ENCODE results near the gene ARVCF.
A peak's percentile ranks its signal among the peaks of the same experiment; 100 is the strongest.

The ARVCF gene

DNA sequence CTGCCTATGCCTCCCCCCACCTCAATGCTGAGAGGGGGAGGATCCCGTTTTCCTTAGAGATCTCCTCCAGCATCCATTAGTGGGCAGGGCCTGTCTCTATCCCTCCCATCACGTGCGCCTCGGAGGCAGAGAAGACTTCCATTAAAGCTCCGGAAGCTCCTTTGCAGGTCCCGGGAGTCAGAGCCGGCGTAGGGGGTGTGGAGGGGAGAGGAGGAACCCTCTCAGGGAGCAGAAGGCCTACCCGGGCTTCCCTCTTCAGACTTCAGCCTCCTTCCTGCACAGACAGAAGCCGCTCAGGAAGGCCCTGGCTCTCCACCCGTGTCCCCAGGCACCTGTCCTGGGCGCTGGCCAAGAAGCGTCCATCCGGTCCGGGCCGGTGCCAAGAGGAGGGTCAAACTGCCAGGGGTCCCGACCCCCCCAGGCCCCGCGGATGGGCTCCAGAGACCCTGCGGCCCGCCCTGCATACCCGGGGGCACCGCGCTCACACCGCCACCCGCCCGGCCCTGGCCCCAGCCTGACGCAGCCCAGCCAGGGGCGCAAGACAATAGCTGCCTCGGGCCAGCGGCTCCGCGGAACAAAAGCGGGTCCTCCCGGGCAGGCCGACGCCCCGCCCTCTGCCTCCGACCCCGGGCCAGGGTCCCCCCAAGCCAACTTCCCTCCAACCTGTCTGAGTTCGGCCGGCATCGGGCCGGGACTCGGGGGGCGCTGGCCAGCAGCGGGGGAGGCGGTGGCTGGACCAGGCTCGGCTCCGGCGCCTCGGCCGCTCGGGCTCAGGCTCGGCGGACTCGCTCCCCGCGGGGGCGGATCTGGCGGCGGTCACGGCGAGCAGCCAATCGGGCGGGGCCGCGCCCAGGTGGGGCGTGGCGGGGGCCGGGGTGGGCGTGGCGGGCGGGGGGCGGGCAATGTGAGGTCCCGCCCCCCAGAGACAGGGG is 29.9 kb downstream of the ARVCF start:
- peak; percentile 37 for DNase-seq (ENCODE audit: low read depth)

DNA sequence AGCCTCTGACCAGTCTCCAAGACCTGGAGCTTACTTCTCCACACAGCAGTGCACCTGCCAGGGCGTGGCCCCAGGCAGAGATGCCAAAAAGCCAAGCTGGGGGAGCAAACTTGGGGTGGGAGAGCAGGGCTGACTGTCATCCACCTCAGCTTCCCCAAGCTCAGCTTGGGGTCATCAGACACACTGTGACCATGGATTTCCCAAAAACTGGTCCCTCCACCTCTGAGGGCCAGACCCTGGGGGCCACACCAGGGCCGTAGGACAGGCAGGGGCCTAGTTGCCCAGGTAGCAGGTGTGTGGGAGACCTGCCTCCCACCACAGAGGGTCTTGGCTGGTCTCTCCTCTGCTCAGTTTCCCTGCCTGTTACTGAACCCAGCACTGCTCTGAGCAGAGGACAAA is 30.6 kb downstream of the ARVCF start:
- no peak for DNase-seq (ENCODE audit: low read depth)

DNA sequence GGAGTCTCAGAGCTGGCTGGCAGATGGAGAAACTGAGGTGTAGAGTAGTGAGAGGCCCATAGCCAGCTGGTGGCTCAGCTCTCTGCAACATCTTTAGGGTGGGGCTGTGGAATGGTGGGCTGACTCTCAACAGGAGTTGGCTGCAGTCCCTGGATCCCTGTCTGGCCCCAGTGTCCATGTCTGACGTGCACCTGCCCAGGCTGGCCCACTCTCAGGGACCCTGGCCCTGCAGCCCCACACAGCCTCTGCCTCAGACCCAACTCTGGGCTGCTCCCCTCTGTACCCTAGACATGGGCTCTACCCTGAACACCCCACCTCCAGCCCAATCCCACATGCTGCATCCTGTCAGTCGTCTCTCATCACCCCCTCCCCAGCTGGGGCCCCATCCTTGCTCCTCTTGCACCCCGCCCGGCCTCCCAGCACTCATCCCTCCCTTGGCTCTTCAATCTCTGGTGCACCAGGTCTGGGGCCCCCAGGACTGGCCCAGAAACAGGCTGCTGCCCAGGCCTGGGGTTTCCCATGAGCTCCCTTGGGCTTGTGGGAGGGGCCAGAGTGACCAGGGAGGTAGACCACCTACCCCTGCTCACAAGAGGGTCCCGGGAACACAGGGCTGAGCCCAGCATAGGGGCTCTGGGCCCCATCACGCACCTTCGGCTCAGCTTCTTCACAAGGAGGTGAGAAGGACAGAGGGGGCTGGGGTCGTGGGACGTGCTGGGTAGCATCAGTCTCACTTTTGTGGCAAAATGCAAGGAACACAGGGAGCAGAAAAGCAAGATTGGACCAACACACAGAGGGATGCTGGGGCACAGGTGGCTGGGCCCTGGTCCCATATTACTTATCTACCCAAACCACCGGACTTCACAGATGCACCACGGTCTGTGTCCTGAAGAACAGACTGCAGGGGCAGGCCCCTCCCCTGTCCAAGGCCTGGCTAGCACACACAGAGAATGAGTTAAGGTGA is 31.5 kb downstream of the ARVCF start:
- no peak for DNase-seq (ENCODE audit: low read depth)

DNA sequence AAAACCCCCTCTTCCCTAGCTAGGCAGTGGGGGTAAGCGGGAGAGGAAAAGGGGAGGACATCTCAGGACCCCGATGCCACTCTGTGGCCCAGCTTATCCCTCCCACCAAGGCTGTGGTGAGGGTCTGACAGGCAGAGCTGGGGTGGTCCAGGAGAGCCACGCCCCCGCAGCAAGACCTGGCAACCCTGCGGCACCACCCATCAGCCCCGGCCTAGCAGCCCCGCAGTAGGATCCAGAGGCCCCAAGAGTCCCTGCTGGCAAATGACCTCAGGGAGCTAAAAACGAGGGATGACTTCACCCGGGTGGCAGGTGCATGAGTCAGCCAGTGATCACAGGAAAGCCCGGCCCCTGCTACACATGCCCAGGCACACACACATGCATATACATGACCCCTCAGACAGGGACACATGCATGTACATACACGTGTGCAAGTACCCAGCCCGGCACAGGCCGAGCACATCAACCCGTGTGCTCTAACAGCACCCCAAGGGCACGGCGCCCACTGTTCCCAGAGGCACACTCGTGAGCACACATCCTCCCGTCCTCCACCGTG is 32.3 kb downstream of the ARVCF start:
- DNase-seq (ENCODE audit: low read depth): no peak

DNA sequence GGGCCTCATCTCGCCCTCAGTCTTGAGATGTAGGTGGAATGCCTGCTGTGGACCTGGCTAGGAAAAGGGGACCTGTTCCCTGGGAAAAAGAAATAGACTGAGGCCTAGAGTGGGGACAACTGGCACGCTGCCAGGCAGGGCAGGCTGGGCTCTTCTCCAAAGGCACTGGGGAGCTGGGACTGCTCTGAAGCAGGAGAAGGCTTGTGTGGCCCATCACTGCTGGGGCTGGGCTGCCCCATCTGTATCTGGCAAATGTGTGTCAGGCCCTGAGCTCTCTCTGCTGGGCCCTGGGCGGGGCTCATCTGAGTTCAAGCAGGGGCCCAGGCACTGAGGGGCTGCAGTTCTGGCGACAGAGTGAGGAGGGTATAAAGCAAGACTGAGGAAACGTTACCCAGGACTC is 32.9 kb downstream of the ARVCF start:
- no peak for DNase-seq (ENCODE audit: low read depth)

DNA sequence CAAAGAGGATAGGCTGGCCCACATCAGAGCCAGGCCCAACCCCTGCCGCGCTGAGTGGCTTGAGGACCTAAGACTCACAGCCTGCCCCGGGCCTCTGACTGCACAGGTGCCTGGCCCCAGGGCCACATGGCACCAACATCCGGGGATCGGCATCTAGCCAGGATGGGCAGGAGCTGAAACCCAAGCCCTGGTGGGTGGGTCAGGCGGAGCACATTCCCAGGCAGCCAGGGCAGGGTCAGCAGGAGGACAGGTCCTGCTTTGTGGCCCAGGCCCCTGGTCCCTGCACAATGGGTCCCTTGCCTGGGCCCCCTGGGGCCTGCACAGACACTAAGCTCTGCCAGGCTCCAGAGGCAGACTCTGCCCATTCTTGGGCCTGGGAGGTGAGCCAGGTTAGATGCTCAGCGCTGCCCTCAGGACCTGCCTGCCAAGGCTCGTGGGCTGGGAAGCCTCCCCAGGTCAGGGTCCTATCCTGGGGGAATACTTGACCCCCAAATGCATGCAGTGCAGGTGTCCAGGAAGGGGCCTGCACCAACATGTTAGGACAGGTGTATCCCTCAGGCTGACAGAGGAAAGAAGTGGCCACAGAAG is 33.5 kb downstream of the ARVCF start:
- DNase-seq (ENCODE audit: low read depth): no peak

DNA sequence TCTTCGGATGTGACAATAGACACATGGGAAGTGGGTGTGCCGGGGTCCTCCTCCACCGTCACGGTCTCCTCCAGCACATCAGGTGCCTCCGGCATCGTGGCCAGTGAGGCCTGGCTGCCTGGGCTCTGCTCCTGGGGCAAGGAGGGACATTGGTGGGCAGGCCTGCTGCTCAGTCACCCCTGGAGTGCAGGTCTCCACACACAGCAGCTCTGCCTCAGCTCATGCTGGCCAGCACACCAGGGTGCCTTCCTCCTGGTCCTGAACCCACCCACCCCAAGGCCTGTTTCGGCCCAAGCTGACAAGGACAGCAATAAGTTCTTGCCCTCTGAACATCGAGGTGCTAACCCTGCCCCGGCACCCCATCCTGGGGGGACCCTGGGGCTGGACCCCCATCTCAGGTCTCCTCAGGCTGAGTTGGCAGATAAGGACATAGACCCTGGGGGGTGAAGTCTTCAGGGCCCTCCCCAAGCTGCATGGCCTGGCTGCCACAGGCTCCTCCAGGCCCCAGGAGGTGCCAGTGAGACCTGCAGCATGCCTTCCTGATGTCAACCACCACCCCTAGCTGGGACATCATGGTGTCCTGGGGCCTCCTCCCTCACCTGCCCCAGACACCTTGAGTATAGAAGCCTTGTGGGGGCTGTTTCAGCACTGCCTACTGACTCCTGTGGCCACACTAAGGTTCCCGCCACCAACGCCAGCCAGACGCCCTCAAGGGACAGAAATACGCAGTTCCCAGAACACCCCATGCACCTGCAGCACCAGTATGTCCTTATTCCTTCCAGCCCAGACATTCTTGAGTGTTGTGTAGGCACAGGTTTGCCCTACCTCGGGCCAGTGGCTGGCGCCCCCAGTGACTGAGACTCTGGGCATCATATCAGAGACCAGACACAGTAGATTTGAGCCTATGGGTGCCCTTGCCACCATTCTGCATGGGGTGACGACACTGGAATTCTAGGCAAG is 34.4 kb downstream of the ARVCF start:
- DNase-seq (ENCODE audit: low read depth): no peak

DNA sequence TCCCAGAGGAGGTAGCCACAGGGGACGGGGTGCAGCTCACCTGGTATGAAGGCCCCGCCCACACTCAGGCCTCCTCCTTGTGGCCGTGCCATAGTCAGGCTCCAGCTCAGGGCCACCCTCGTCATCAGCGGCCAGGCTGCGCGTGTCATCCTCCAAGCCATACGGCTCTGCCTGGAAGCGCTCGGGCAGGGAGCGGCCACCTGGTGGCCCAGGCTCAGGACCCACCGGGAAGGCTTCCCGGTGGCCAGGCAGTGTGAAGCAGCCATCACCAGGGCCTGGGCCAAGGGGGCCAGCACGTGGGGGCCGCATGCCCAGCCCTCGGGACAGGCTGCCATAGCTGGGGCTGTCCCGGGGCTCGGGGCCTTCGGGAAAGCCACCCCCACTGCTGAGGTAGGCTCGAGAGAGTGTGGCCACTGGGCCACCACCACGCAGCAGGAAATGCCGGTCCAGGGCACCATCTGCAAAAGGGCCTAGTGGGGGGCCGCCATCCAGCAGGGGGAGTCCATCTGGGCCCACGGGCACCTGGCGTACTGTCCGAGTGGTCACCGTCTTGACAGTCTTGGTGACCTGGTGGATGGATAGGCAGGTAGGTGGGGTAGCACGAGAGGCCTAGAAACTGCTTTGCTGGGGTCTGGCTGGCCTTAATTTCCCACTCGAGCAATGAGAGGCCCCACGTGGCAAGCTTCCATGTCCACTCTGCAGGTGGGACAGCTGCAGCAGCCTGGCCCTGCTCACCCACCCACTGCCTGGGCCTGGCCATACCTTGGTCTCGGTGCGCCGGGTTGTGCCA is 35.3 kb downstream of the ARVCF start:
- no peak for DNase-seq (ENCODE audit: low read depth)

DNA sequence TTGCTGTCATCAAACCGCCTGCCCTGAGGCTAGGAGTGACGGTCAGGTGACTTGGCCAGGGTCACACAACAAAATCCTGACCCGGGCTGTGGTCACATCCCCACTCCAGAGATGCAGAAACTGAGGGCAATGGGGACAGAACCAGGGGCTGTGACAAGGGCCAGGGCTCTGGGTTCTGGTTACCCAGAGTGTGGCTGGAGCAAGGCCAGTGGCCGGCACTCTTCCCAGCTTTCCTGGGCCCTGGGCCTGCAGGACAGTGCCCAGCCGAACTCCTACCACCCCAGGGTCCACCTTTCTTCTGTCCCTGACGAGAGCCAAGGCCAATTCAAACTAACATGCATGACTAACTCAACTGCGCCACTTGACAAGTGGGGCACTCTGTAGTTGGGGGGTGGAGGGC is 35.9 kb downstream of the ARVCF start:
- DNase-seq (ENCODE audit: low read depth): no peak

DNA sequence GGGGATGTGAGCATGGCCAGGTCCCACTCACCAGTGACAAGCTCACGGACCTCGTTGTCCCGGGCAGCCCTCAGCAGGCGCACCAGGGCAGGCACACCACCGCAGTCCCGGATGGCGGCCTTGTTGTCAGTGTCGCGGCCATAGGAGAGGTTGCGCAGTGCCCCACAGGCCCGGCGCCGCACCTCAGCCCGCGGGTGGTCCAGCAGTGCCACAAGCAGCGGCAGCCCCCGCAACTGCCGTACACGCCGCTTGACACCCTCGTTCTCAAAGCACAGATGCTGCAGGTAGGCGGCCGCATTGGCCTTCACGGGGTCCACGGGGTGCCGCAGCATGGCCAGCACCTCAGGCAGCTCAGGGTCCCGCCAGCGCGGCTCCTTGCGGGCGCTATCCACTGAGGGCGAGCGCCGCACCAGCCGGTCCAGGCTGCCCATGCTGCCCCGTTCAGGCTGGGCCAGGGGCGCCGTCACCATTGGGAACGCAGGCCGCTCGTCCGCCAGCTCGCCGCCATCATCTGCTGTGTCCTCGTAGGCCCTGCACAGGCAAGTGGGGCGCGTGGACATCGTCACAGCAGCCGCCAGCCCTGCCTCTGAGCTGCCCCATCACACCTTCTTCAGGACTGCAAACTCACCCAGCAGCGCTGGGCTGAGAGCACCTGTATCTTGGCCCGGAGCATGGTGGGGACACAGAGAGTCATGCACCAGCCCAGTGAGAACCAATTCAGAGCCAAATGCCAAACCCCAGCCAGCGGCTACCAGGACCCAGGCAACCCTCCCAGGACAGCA is 36.7 kb downstream of the ARVCF start:
- DNase-seq (ENCODE audit: low read depth): no peak

DNA sequence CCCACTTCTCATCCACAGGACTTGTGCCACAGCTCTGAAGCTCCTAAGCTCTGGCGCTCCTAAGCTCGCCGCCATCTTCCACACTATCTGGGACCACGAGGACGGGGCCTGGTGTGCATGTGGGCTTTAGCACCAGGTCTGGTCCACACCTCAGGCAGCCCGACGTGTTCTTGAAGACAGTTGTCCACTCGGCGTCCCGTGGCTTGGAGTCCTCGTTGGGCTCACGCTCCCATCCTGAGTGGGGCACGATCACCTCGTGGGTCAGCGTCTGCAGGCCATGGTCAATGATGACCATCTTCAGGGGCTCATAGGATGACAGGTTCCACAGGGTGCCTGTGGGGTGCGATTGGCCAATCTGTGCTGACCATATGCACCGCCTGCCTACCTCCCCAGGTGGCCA is 37.9 kb downstream of the ARVCF start:
- no peak for DNase-seq (ENCODE audit: low read depth)

DNA sequence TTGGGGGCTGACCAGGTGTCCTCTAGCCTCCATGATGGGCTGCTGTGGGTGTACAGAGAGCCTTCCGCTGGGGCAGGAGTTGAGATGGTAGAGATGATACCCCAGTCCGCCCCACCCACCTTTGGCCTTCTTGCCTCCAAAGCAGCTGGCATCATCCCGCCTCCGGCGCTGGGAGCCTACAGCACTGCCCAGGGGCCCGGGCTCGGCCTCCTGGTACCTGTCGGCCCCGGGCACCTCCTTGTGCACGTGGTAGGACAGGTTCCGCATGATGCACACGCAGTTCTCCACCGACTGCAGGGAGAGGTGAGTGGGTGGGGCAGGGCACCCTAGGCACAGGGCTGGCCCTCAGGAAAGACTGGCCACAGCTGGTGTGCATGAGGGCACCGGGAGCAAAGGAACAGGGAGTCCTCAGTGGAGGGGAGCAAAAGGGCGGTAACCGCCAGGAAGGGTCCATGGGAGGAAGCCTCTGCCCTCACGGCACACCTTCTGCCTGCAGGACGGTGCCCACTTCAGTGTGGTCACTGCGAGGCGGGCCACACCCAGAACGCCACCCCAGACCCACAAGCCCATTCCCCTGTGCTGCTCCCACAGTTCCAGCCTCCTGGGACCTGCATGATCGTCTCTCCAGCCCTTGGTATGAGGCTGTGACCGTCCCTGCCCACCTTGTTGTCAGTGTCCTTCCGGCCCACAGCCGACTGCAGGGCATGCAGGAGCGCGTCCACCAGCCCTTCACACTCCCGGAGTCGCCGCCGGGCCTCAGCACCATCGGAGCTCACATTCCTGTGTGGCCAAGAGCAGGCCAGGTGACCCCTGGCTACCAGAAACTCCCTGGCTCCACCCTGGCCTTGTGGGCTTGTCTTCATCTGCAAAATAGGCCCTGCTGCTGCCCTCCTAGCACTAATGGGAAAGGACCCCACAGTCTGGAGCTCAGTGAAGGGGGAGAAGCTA is 39.1 kb downstream of the ARVCF start:
- DNase-seq (ENCODE audit: low read depth): no peak

DNA sequence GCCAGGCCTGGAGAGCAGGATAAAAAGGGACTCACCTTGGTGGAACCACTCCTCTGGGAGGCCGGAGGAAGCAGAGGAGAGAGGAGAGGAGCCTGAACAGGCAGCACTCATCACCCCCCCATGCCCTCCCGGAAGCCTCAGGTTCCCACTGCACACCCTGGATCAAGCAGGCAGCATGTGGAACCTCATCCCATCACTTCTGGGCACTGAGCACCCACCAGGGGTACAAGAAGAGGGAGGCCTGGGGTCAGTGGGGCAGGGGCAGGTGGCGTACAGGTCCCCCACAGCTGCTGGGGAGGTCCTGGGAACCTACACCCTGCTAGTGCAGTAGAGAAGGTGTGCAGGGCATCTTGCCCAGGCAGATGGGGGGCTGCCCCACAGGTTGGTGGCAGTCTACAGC is 40.0 kb downstream of the ARVCF start:
- no peak for DNase-seq (ENCODE audit: low read depth)

DNA sequence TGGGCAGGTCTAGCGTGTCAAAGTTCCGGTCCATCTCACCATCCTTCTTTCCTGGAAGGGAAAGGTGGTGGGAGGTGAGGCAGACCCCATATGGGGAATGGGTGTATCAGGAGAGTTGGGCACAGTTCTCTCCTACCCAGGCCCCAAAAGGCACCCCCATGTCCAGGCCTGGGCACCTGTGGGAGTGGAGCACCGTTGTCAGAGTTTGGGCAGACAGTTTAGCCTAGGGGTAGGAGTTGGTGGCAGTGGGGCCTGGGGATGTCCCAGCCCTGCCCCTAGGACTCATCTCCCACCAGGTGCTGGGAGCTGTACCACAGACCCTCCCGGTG is 41.0 kb downstream of the ARVCF start:
- no peak for DNase-seq (ENCODE audit: low read depth)

DNA sequence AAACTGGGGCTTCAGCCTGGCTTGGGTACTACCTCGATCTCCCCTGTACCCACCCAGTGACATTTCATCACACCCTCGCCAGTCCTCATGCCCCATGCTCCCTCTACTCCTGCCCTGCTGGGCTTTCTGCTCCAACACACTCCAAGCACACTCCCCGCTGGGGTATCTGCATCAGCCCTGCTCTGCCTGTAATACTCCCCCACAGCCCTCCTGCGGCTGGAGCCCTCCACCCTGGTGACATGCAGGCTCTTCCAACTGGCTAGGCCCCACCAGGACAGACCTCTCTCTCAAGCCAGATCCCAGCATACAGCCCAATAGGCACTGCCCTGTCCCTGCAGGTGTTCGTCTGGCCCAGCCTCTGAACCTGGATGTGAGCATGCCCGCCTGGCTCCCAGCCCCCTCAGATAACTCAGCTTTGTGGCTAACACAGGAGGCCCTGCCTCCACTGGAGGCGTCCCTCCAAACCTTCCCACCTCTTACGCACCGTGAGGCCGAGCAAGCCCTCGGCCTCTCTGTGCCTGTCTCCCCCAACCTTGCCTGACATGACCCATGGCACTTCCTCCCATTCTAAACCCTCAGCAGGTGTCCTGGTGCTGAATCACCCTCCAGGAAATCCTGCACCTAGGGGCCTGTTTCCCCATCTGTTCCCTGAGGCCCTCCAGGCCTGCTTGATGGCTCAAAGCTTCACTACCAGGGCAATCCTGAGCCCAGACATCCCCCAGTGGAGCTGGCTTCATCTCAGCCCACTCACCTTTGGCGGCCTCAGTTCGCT is 41.5 kb downstream of the ARVCF start:
- DNase-seq (ENCODE audit: low read depth): no peak

DNA sequence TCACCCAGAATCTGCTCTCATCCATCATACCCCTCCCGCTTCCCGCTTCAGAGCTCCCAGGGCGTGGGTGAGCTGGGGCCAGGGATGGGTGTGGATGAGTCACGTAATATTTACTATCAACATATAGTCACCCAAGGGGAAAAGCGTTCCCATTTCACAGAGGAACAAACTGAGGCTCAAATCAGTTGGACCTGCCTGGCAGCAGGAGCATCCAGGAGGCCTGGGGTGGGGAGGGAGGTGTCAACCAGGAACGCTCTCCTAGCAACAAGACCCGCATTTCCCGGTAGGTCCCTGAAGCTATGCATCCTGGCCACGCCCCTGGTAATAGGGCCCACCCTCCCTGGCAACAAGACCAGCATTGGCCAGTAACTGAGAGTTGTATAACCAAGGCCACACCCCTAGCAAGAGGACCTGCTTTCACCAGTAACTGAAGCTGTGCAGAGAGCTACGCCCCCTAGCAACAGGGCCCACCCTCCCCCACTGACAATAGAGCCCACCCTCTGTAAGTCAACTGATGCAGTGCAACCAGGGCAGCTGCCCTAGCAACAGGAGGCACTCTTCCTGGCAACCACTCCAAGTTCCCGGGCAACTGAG is 42.3 kb downstream of the ARVCF start:
- no peak for DNase-seq (ENCODE audit: low read depth)

DNA sequence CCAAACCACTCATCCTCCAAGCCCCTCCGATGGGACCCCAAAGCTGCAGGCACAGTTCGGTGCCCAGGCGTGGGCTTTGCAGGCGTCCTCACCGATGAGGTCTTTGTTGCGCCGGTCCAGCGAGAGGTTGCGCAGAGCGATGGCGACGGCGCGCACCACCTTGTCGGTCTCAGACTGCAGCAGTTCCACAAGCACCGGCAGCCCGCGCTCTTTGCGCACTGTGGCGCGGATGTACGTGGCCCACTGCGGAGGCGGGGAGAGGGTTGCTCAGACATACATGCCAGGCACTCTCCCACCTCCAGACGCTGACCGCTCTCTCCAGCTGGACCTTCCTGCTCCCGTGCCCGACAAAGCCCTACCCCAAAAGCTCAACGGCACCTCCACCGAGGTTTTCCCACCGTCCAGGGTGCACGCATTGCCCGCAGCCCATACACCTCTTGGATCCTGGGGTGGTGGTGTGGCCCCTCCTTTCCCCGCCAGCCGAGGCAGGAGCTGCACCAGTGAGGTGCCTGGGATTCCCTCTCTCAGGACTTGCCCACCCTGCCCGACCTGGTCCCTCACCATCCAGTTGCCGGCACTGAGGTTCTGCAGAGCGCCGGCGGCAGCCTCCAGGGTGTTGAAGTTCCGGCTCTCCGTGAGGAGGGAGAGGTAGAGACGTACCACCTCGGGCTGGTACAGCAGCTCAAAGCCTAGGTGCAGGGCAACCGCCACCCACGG is 42.9 kb downstream of the ARVCF start:
- no peak for DNase-seq (ENCODE audit: low read depth)
